ENCODE measurements around the gene TTLL4.
A peak's percentile ranks its signal among the peaks of the same experiment; 100 is the strongest.

Gene TTLL4

GRCh38 chr2:218711550-218711929 is 905 bp downstream of the TTLL4 start:
- no peak for DNase-seq

- DNase-seq = no peak
Observed at GRCh38 chr2:218713922-218714321, 3.3 kb downstream of the TTLL4 start.

GRCh38 chr2:218716070-218716469 is 5.4 kb downstream of the TTLL4 start:
- no peak for DNase-seq

GRCh38 chr2:218717262-218717661 is 6.6 kb downstream of the TTLL4 start:
- DNase-seq = no peak

- DNase-seq = no peak
Observed at GRCh38 chr2:218718058-218718457, 7.4 kb downstream of the TTLL4 start.

- no peak for DNase-seq
Observed at GRCh38 chr2:218719457-218719856, 8.8 kb downstream of the TTLL4 start.

- no peak for DNase-seq
Observed at GRCh38 chr2:218720048-218721041, 9.7 kb downstream of the TTLL4 start.

- DNase-seq = no peak
Observed at GRCh38 chr2:218721488-218721887, 10.9 kb downstream of the TTLL4 start.

- no peak for DNase-seq
Observed at GRCh38 chr2:218721934-218722333, 11.3 kb downstream of the TTLL4 start.

- no peak for DNase-seq
Observed at GRCh38 chr2:218722419-218722818, 11.8 kb downstream of the TTLL4 start.

- no peak for DNase-seq
Observed at GRCh38 chr2:218722876-218723785, 12.5 kb downstream of the TTLL4 start.

GRCh38 chr2:218726004-218726574 is 15.5 kb downstream of the TTLL4 start:
- DNase-seq = no peak

- DNase-seq = no peak
Observed at GRCh38 chr2:218727502-218728165, 17.0 kb downstream of the TTLL4 start.

- no peak for DNase-seq
Observed at GRCh38 chr2:218729640-218730039, 19.0 kb downstream of the TTLL4 start.

- DNase-seq = no peak
Observed at GRCh38 chr2:218732052-218732760, 21.6 kb downstream of the TTLL4 start.

- DNase-seq = no peak
Observed at GRCh38 chr2:218732761-218733158, 22.1 kb downstream of the TTLL4 start.

GRCh38 chr2:218733171-218734021 is 22.8 kb downstream of the TTLL4 start:
- peak in 13 of 56 donors; percentile 7 to 40 (median 20) for DNase-seq

- no peak for DNase-seq
Observed at GRCh38 chr2:218734190-218734975, 23.7 kb downstream of the TTLL4 start.

GRCh38 chr2:218736531-218736930 is 25.9 kb downstream of the TTLL4 start:
- no peak for DNase-seq
